HL-60 (cell line): ENCODE results near the gene HABP2.

Source experiments
- POLR2AphosphoS5 ChIP-seq: IDR thresholded peaks from 2 replicates; pipeline ENCODE4 v1.6.1; 2012; ENCODE audit warnings: low read depth
- REST ChIP-seq: IDR thresholded peaks from 2 replicates; pipeline ENCODE4 v1.6.1; 2012; ENCODE audit warnings: low read depth; ENCODE audit not compliant: insufficient replicate concordance

GRCh38 chr10:113518415-113518814, 34.4 kb upstream of the HABP2 start:
- TF ChIP-seq REST (no peak), POLR2AphosphoS5 (no peak)
